ENCODE data around the gene LRMDA. TPM values are rescaled to one million over a fixed set of nuclear protein-coding genes. Genes with fewer than 3 reads are reported as not detected.

The LRMDA gene
- total and polyA plus RNA-seq, 2 of the 4 experiments (the other 2 are of a cell fraction): 0.07 TPM; not detected in 1

DNA sequence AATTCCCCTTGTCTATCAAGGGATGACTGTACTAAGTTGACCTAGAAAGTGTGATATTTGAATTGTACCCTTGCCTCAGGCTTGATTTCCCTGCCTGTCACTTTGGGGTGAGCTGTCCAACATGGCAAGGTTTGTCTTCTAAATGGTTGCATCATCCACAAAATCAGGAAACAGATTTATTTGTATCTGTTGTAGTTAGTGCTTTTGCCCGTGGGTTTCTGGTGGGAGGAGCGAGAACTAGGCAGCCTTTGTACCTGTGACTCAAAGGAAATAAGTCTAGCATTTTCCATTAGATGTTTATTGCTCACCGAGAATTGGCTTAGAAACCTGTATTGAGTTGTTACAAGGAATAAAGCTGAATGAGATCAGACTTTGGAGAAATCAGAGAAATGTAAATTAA is 650.8 kb downstream of the LRMDA start:
- H3K4me2 ChIP-seq (ENCODE audit: low read depth, low read length): no peak overlapping the region
- ATAC-seq (ENCODE audit: low read depth) (no peak), DNase-seq (no peak)
- dilution Hi-C loops (cut with HindIII; ENCODE audit: low sequenced_read_pairs, unreplicated experiment): no loop called here
- no peaks in the 10 kb centered on the region for H3K79me1 ChIP-seq (ENCODE audit: low read depth in 1 of 2, low read length in 2 of 2)
- H4K91ac ChIP-seq (ENCODE audit: insufficient read depth, low read depth, low read length): no peak overlapping the region; the same call in 1 of the 2 replicates
- H3K9me3 ChIP-seq (ENCODE audit: control insufficient read depth, insufficient read depth, low read length): no peaks in the 10 kb centered on the region; the same call in 1 of the 2 replicates
- in situ Hi-C loops (cut with MboI; ENCODE audit: low sequenced_read_pairs): no loop called here
- peak; percentile 29; the same call in 1 of the 2 replicates for TF ChIP-seq CEBPB (IDR thresholded peaks at IDR 0.05; ENCODE audit: low read depth, low read length)
- TF ChIP-seq CHD1 (IDR thresholded peaks at IDR 0.05; ENCODE audit: low read depth, low read length): no peak
- WGBS, 2 experiments (ENCODE audit: extremely low coverage in 2 of 2, insufficient read length in 1 of 2): no CpG with 5 or more reads among the region's 3 CpGs
- no peak overlapping the region for H2AK5ac ChIP-seq (ENCODE audit: low read depth, low read length)
- H3K4me3 ChIP-seq (ENCODE audit: insufficient read depth, low read depth, low read length): no peak overlapping the region
- H3K18ac ChIP-seq (ENCODE audit: low read depth, low read length): no peak overlapping the region
- H4K8ac ChIP-seq (ENCODE audit: low read depth in 2 of 2, low read length in 2 of 2): no peak overlapping the region
- no peak overlapping the region for H3K4ac ChIP-seq (ENCODE audit: low read depth, low read length)
- H3K14ac ChIP-seq (replicated peaks; ENCODE audit: low read depth, low read length): no peak overlapping the region
- CTCF ChIA-PET: interaction anchor here (0.7 kb wide), 1 partner anchor 106 kb away, joined by 3 read pairs; no protein-coding TSS in a partner anchor
- POLR2A ChIA-PET (ENCODE audit: unreplicated experiment): no interaction called here
- H3K27ac ChIP-seq (ENCODE audit: insufficient read depth, low read length): no peak overlapping the region
- H3K4me1 ChIP-seq (ENCODE audit: control insufficient read depth, insufficient read depth, low read length): peaks cover 2% of the 10 kb centered on the region
- H4K5ac ChIP-seq (ENCODE audit: low read depth, low read length): no peak overlapping the region
- H2AFZ ChIP-seq (replicated peaks; ENCODE audit: low read length, poor library complexity): no peak overlapping the region
- no peaks in the 10 kb centered on the region for H4K20me1 ChIP-seq (ENCODE audit: insufficient read depth, low read length)
- BruUV-seq (replicated peaks): no TSS peak
- H2AK9ac ChIP-seq (replicated peaks; ENCODE audit: low read depth, low read length, poor library complexity): no peak overlapping the region
- no peak overlapping the region for H3K9ac ChIP-seq (ENCODE audit: low read depth, low read length)
- H3K27me3 ChIP-seq (ENCODE audit: control insufficient read depth, insufficient read depth, low read length): no peaks in the 10 kb centered on the region; the same call in 1 of the 2 replicates
- H3K9me1 ChIP-seq (ENCODE audit: insufficient read depth, low read length): no peaks in the 10 kb centered on the region
- H2BK15ac ChIP-seq (ENCODE audit: low read depth, low read length): no peak overlapping the region
- H2BK20ac ChIP-seq (ENCODE audit: low read depth, low read length): no peak overlapping the region
- H2BK5ac ChIP-seq (ENCODE audit: low read depth, low read length, poor library complexity, severe bottlenecking): no peak overlapping the region
- no peak overlapping the region for H2BK120ac ChIP-seq (ENCODE audit: low read depth, low read length)
- H3K36me3 ChIP-seq (ENCODE audit: control insufficient read depth, insufficient read depth, low read length): no peaks in the 10 kb centered on the region
- H3K56ac ChIP-seq (ENCODE audit: extremely low read depth, insufficient read depth, low read length): no peak overlapping the region
- no peak overlapping the region for H3K23ac ChIP-seq (ENCODE audit: low read depth, low read length)
- intact Hi-C loops (cut with micrococcal nuclease): no loop called here

Data from IMR-90 (cell line).